OCI-LY1 (cell line): ENCODE measurements around the gene PPEF2.

Experiments
- CTCF ChIP-seq: fragments of 200-600 bp; sonication (generic), shearing (Covaris generic); IDR thresholded peaks from 2 replicates; pipeline ENCODE4 v1.5.1; 2017; ENCODE audit warnings: mild to moderate bottlenecking, antibody characterized with exemption, low read length, moderate library complexity, mixed read lengths
- EZH2 ChIP-seq: fragments of 200-600 bp; sonication (generic), shearing (Covaris generic); IDR thresholded peaks from 2 replicates; pipeline ENCODE4 v1.8.0; 2017; ENCODE audit warnings: borderline replicate concordance, mixed run types, mild to moderate bottlenecking, antibody characterized with exemption, low read length, moderate library complexity, mixed read lengths

DNA sequence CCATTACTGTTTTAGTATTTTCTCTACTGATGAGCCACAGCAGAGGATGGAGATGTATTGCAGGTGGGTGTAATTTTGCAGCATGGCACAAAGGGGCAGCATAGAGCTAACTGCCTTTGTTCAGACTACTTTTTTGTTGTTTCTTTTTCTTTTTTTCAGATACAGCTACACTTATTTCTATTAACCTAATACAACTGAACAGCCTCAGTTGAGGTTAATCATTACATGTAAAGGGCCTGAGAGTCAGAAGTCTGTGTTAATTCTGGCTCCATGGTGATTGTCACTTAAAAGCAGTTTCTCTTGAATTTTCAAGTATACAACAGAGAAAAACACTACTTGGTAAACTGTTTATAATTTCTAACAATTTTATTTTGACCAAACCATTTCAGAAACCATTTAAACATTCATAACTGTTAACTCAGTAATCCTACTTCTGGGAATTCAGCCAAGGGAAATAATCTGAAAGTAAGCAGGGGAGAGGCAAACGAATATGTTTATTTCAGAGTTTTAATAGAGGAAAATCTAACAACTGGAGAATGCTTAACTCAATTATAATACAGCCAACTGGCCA, 13.9 kb upstream of the PPEF2 start:
- TF ChIP-seq CTCF (peak; percentile 92), EZH2 (no peak)
